Activated CD4-positive, CD25-positive, alpha-beta regulatory T cell treated with anti-CD3 and anti-CD28 coated beads, Interleukin-2, amount 50 U/mL, for 16 hours (primary cell): ENCODE measurements around the gene RFX4.

ENCODE experiments used
- DNase-seq: peaks from one replicate; pipeline ENCODE4 v3.0.0-alpha.2; 2020; ENCODE audit warnings: low read depth, low spot score

The RFX4 gene

GRCh38 chr12:106764220-106764619, 181.4 kb downstream of the RFX4 start:
- DNase-seq, result no peak

DNA sequence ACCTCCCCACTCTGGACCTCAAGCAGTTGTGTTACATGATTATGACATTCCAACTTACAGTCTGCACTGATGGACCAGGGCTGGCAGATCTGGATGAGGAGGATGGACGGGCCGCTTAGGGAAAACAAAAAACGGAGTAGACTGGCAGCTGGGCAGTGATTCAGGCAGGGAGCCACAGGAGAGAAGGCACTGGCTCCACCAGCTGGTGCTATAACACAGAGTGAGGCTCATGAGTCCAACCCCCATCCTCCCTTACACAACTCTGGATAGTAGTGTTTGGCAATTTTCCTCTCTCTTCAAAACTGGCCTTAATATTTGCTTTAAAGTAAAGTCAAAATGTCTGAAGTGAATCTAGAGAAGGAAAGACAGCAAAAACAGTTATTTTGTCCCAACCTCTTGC, 181.9 kb downstream of the RFX4 start:
- no peak for DNase-seq

DNA sequence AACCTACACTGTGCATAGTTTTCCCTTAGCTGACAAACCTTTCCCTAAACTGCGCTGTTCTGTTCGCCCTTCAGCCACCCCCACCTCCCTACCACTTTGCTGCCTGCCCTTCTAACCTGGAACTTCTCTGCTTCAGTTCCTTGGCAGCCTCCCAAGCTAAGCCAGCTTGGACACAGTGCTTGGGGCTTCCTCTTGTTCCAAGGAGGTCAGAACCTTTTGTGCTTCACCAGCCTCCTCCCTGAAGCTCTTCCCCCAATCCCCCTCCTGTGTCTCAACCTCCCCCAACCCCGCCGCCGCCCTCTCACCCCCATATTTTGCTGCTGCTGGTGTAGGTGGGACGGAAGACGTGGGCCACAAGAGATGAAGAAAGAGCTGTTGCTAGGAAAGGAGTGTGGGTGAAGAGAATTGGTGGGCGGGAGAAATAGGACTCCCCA, 183.6 kb downstream of the RFX4 start:
- DNase-seq, result no peak

- no peak for DNase-seq
These were observed 184.4 kb downstream of the RFX4 start for GRCh38 chr12:106767206-106767605.

DNA sequence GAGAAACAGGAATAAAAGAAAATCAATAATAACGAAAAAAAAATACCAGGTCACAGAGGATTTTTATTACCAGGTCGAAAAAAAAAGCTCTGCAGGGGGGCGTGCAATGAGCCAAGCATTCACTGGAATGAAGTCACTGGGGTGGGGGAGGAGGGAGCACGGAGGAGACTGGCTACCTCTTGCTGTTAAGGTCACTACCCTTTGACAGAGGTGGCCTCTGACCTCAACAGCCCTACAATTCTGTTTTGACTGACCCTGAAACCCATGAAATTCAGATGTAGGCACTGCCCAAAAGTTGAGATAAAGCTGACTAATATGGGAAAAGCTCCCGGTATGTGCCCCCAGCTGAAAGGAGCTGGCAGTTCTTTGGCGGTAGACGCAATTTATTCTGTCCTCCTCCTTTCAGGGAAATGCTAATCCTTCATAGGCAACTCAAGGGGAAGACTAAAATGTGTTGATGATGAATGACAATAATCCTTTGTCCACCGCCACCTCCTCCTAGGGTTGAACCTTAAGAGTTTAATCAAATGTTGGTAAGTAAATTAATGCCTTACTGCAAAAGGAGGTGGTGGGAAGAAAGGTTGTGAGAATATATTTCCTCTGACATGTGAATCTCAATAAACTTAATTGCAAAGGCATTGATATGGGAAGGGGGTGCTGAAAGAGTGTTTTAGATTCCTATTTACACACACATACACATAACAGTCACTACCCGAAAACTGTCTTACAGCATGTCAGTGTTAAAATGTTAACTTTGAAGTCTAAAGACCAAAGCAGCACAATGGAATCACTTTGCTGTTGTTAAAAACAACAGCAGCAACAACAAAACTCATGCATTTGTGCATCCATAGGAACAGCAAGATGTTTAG, 185.4 kb downstream of the RFX4 start:
- DNase-seq, result no peak

DNA sequence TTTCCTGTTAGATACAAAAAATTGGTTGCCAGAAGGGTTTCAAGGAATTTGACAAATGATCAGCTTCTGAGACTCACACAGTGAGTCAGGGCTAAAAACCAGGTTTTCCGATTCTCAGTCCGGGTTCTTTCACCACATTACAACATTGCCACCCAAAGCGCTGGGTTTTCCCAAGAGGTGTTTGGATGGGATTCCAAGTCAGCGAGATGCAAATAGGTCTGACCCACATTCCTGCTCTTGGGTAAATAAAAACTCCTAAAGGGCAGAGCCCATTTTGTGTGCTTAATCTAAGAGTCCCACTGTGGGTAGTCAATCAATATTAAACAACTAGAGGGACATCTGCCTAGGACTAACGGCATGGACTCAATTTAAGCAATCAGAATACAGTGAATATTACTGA, 186.3 kb downstream of the RFX4 start:
- DNase-seq, result no peak

GRCh38 chr12:106769546-106769945, 186.7 kb downstream of the RFX4 start:
- DNase-seq, result no peak

GRCh38 chr12:106771425-106771824, 188.6 kb downstream of the RFX4 start:
- no peak for DNase-seq

- no peak for DNase-seq
These were observed 190.6 kb downstream of the RFX4 start for GRCh38 chr12:106773286-106774004.

DNA sequence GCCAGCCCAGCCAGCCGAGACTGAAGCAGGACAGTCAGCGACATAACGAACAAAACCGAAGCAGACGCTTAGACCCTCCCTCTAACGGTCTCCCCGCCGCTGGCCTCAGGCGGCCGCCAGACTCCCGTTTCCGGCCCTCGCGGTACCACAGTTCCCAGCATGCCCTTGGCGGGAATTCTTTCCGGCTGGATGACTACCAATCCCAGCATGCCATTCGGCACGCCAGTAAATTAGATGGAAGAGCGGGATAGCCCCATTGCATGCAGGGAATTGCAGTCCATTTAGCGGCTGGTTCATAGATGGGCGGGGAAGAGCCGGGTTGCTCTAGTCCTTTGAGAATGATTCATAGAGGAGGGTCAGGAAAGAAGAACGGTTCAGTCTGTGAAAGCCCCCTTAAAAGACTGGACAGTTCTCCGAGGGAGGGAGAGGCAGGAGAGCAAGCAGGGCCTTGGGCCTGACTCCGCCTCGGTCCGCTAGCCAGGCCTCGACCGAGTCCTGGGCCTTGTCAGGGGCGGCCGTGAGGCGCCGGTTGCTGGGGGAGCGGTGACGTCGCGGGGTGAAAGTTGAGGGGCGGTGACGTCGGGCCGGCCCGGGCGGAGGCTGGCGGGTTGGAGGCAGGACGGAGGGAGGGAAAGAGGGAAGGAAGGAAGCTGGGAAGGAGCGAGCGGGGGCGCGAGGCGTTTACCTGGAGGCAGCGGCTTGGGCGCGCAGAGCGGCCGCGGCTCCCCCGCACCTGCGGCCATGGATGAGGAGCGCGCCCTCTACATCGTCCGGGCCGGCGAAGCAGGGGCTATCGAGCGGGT, 191.4 kb downstream of the RFX4 start, which contains the start of gene RIC8B:
TSS of gene RIC8B (plus strand) at position 678 of the 803 bp plus-strand sequence. CDS start at position 742, 64 bp downstream.
- DNase-seq, result peak; percentile 58

DNA sequence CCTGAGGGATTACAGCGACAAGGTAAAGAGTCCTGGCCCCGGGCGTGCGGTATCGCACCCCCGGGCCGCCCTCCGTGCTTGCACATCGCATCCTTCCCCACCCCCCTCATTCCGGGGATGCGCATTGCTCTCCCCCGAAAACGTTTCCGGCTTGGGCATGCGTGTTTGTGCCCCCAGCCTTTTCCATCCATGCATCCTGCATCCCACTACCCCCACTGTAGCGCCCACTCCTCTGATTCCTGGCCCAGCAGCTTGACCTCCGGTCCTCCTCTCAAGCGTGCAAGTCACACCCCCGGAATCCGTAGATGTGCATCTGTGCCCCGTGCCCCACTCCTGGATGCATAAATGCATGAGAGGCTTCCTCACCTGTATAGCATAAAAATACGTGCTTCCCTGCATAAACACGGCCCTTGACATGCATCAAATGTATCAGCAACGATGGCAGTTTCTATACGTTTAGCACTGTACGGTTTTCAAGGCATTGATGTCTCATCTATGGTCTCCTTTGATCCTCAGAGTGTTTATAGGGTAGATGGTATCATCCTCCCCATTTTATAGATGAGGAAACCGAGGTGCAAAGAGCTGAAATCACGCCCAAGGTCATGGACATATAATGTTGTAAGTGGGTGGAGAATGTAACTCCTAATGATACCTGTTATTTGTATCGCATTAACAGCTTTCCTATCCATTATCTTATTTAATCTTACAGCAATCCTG, 192.2 kb downstream of the RFX4 start:
- DNase-seq, result no peak

- no peak for DNase-seq
These were observed 194.1 kb downstream of the RFX4 start for GRCh38 chr12:106776897-106777296.

DNA sequence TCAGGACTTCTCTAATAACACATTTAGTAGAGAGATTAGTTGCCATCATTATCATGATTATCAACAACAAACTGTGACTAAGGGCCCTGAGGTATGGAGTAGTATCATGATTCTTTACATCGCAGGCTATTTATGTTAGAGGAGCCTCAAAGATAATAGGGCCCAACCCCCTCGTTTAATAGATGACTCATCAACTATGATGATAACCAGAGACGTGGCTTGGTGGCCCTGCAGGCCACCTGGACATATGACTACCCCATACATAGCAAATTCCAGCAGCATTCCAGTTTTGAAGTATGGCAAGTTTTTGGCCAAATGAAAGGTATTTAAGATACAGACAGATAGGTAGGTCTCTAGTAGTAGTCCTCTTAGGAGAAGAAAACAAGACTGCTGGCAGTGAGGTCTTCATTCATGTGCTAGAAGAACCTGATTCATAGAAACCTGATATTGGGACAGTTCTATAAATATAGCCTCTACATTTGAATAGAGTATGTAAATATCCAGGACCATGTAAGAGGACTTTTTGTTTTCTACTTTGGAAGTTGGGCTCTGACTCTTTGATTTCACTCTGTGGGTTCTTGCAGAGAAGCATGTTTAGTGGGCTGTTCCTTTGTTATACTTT, 197.3 kb downstream of the RFX4 start:
- no peak for DNase-seq

GRCh38 chr12:106782619-106783018, 199.8 kb downstream of the RFX4 start:
- DNase-seq, result no peak

GRCh38 chr12:106783515-106783914, 200.7 kb downstream of the RFX4 start:
- DNase-seq, result no peak

GRCh38 chr12:106790020-106790419, 207.2 kb downstream of the RFX4 start:
- DNase-seq, result no peak

DNA sequence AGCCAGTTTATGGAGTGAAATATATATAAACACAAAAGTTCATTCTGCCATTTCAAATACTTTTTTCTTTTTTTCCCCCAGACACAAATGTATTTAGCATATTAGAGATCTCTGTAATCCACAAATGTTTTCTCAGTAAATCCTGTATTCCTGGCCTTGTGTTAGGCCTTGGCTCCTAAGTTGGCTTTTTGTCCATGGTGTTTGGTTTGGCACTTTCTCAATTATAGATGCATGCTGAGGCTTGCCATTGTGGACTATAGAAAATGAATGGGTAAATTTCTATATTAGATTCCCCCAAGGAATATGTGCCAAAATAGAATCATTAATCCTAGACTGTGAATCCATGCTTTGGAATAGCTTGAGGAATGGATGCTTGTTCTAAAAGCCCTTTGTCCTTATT, 208.7 kb downstream of the RFX4 start:
- DNase-seq, result no peak

GRCh38 chr12:106794369-106794768, 211.6 kb downstream of the RFX4 start:
- DNase-seq, result no peak

- no peak for DNase-seq
These were observed 218.4 kb downstream of the RFX4 start for GRCh38 chr12:106801167-106801708.

- no peak for DNase-seq
These were observed 219.2 kb downstream of the RFX4 start for GRCh38 chr12:106801830-106802533.
